PFSK-1 (cell line): ENCODE data around the gene RRP8.

Source experiments
- POLR2AphosphoS5 ChIP-seq: IDR thresholded peaks from 2 replicates; pipeline ENCODE4 v1.6.1; 2012; ENCODE audit warnings: low read depth, mild to moderate bottlenecking, control low read depth, low read length, moderate library complexity
- SIN3A ChIP-seq: IDR thresholded peaks from 2 replicates; pipeline ENCODE4 v1.6.1; 2012; ENCODE audit warnings: mild to moderate bottlenecking, low read length, moderate library complexity, borderline replicate concordance; ENCODE audit not compliant: insufficient read depth

- TF ChIP-seq POLR2AphosphoS5 (no peak), SIN3A (no peak)
Measured at GRCh38 chr11:6647836-6648235, 44.4 kb upstream of the RRP8 start.
